HG03442 (cell line): ENCODE measurements around the gene PRR19.
"Not testable (repeated sequence)": the region's sequence is repeated elsewhere in the genome, so short reads cannot be mapped to it uniquely, and the experiment has no call there.

Experiments
- ATAC-seq: cut with Tn5 transposase; IDR thresholded peaks from one replicate; pipeline ENCODE4 v1.9.1; 2021; ENCODE audit warnings: mild to moderate bottlenecking, moderate library complexity; ENCODE audit not compliant: unreplicated experiment

PRR19 gene

GRCh38 chr19:42324655-42325307, 22.8 kb downstream of the PRR19 start:
- no peak for ATAC-seq

GRCh38 chr19:42325308-42325895, 23.5 kb downstream of the PRR19 start, which contains the start of gene MEGF8:
Gene MEGF8 (plus strand): TSS chr19:42325635. CDS start chr19:42326244, 609 bp downstream.
- ATAC-seq = peak; percentile 78

GRCh38 chr19:42325896-42326771, 24.2 kb downstream of the PRR19 start:
- ATAC-seq = peak; percentile 13

GRCh38 chr19:42326969-42327368, 25.0 kb downstream of the PRR19 start:
- ATAC-seq = no peak

- no peak for ATAC-seq
Measured at GRCh38 chr19:42327381-42327780, 25.4 kb downstream of the PRR19 start.

DNA sequence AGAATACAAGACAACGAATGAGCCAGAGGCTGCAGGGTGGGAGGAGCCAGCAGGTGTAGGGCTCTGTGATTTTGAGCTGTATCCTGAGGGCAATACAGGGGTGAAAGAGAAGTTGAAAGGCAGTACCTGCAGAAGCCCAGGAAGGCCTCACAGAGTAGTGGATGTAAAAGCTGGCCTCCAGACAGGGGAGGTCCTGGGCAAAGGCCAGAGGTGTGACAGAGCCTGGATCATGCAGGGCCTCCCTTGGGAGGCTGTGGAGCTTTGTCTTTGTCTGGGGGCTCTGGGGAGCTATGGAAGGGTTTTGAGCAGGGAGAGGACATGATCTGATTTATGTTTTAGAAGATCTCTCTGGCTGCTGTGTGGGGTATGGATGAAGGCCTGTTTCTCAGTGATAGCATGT, 26.2 kb downstream of the PRR19 start:
- ATAC-seq = no peak

DNA sequence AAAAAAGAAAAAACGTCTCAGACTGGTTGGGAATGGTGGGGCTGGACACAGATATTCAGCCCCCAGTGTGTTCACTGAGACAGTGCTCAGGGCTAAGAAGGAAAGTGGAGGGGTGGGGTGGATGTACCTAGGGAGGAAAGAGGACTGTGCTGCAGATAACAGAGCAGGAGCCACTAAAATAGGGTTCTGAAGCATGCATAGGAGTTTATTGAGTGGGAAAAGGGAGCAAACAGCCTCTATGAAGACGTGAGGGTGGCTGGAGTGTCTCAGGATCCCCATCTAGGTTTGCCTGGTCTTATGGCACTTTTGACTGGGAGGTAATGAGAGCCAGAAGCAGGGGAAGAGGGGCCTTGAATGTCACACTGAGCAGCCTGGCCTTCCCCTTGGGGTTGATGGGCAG, 26.9 kb downstream of the PRR19 start:
- ATAC-seq = no peak

DNA sequence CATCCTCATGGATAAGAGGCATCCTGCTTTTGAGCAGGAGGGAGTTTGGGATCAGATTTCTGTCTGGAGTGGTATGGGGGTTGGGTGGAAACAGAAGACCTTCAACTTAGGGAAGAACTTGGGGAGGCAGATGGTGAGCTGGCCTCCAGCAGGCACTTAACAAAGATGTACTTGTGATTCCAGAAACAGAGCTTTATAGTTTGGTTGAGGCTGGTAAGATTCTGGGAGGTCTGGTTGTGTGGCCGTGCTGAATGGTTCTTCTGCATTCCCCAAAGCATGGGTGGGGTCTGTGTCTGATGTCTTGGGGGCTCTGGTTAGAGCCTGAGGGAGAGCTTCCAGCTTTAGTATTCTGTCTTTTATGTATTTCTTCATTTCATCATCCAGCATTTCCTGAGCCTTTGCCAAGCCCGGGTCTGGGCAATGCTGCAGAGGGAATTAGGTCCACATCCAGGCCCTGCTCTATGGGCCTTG, 28.3 kb downstream of the PRR19 start:
- no peak for ATAC-seq

DNA sequence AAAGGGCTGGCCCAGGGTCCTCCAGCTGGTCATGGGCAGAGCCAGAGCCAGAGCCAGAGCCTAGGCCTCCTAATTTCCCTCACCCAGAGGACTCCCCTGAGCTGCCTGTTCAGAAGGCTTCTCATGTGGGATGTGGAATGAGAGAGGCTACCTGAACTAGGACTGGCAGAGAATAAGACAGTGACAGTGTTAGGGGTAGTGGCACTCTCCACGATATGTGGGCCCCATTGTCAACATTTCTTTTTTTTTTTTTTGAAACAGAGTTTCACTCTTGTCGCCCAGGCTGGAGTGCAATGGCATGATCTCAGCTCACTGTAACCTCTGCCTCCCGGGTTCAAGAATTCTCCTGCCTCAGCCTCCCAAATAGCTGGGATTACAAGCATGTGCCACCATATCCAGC, 29.4 kb downstream of the PRR19 start:
- ATAC-seq = not testable (repeated sequence)

DNA sequence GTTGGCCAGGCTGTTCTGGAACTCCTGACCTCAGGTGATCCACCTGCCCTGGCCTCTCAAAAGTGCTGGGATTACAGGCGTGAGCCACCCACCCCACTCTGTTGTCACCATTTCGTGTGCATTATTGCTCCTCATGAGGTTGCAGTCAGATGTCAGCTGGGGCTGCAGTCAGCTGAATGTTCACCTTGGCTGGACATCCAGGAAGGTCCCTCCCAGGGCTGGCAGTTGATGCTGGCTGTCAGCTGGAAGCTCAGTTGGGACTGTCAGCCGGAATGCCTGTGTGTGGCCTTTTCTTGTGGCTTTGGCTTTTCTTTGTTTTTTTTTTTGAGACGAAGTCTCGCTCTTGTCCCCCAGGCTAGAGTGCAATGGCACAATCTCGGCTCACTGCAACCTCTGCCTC, 30.1 kb downstream of the PRR19 start:
- ATAC-seq = no peak

DNA sequence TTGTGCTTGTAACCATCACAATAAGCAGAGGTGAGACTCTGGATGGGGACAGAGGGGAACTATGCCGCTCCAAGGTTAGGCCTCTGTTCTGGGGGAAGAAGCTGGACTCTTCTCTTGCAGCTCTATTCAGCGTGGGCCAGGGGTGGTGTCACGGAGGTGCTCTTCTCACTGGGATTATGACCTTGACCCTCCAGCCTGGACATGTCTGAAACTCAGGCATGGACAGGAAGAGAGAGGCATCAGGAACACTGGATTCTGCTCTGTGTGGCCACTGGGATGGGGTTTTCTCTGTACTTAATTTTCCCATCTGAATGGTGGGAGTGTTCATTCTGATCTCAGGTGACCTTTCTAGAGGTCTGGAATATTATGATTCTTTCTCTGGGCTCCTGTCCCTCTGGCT, 31.1 kb downstream of the PRR19 start:
- no peak for ATAC-seq

GRCh38 chr19:42333975-42334696, 32.2 kb downstream of the PRR19 start:
- no peak for ATAC-seq

GRCh38 chr19:42334697-42335373, 32.9 kb downstream of the PRR19 start:
- no peak for ATAC-seq

GRCh38 chr19:42335374-42335936, 33.5 kb downstream of the PRR19 start:
- no peak for ATAC-seq

- no peak for ATAC-seq
Measured at GRCh38 chr19:42335971-42336370, 34.0 kb downstream of the PRR19 start.

GRCh38 chr19:42339126-42339860, 37.4 kb downstream of the PRR19 start:
- not testable (repeated sequence) for ATAC-seq

DNA sequence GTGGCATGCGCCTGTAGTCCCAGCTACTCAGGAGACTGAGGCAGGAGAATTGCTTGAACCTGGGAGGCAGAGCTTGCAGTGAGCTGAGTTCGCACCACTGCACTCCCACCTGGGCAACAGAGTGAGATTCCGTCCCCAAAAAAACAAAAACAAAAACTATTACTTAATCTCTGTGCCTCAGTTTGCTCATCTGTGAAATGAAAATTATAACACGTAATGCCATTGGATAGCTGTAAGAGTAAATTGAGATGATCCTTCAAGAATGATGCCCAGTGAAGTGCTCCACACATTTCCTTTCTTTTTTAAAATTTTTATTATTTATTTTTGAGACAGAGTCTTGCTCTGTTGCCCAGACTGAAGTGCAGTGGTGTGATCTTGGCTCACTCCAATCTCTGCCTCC, 38.0 kb downstream of the PRR19 start:
- ATAC-seq = not testable (repeated sequence)

DNA sequence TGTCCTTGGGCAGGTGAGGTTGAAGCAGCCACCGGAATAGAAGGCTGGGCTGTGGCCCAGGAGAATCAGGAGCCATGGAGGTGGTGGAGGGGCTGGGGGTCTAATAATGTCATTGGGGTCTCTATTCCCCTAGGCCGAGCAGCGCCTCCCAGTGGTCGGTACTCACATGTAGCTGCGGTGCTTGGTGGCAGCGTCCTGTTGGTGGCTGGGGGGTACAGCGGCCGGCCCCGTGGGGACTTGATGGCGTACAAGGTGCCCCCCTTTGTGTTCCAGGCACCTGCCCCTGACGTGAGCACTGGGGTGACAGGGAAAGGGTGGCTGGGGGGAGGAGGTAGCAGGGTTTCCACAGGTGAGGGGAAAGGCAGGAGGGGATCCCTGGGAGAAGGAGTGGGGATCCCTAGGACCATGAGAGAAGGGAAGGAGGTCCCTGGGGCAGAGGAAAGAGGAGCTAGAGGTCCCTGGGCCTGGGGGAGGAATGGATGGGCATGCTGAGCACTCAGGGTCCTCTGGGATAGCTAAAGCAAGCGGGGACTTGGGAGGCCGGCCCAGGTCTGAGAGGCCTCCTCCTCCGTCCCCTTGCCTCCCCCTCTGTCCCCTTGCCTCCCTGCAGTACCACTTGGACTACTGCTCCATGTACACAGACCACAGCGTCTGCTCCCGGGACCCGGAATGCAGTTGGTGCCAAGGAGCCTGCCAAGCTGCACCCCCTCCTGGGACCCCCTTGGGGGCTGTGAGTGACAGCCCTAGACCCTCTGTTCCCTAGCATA, 41.6 kb downstream of the PRR19 start:
- no peak for ATAC-seq
